Measurements from ENCODE around the gene CBY2. TPM values are rescaled to one million over a fixed set of nuclear protein-coding genes. Genes with fewer than 3 reads are reported as not detected.

CBY2 gene, protein sequence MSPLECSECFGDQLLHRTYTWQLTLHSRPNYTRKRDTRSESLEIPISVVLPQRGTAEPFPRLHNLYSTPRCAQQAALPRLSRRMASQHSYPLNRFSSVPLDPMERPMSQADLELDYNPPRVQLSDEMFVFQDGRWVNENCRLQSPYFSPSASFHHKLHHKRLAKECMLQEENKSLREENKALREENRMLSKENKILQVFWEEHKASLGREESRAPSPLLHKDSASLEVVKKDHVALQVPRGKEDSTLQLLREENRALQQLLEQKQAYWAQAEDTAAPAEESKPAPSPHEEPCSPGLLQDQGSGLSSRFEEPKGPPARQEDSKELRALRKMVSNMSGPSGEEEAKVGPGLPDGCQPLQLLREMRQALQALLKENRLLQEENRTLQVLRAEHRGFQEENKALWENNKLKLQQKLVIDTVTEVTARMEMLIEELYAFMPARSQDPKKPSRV
- total RNA-seq (2013; cell fraction: nucleolus; rRNA removed), result not detected in 2 replicates
- total RNA-seq (2014; rRNA removed) (not detected in 2 replicates), total RNA-seq (2014; rRNA removed; fragmentation: Illumina TruSeq; extraction: Trizol) (0.13 TPM in 1 of 2 replicates, not detected in the other), total RNA-seq (2021) (0.53 and 0.64 TPM in 2 replicates), polyA plus RNA-seq (2011; rRNA removed) (not detected in 2 replicates), polyA plus RNA-seq (2014; fragmentation: Illumina TruSeq; extraction: Trizol) (not detected in 2 replicates), polyA plus RNA-seq (2014; fragmentation: Nextera tagmentation; extraction: Ambion mirVana) (not detected), polyA plus RNA-seq (2014; rRNA removed) (not detected in 2 replicates), polyA plus RNA-seq (2016; fragmentation: Nextera tagmentation; extraction: Ambion mirVana) (under 1 TPM; 0.08 to 0.32 TPM), polyA minus RNA-seq (2011; rRNA and poly(A)+ RNA removed) (0.29 and 0.36 TPM in 2 replicates), Bru-seq, nascent RNA (percentile 46 among the genes with signal in this experiment), BruChase-seq, experiment 1, labeled RNA remaining after a 6-hour chase (percentile 18 among the genes with signal in this experiment), BruChase-seq, experiment 2, labeled RNA remaining after a 2-hour chase (percentile 30 among the genes with signal in this experiment)
- not detected for polyA plus RNA-seq (2011; ENCODE audit: low read depth)
- polyA plus RNA-seq (2011; cell fraction: cytosol; rRNA removed), result 0.12 TPM in 1 of 2 replicates, not detected in the other
- polyA plus RNA-seq (2011; cell fraction: nucleus; rRNA removed), result 0.07 TPM in 1 of 2 replicates, not detected in the other
- not detected in 2 replicates for polyA plus RNA-seq (2012)
- not detected in 2 replicates for polyA minus RNA-seq (2011; cell fraction: cytosol; rRNA and poly(A)+ RNA removed)
- 0.24 and 1.1 TPM in 2 replicates for polyA minus RNA-seq (2011; cell fraction: nucleus; rRNA and poly(A)+ RNA removed)
- long read RNA-seq, experiment 1, result 0 reads
- long read RNA-seq, experiment 2, result 0 reads

- Histone ChIP-seq H3K27ac (ENCODE audit: control insufficient read depth, insufficient read depth) (peak within 1 kb of the TSS; percentile 98), H3K4me2 (ENCODE audit: control insufficient read depth, insufficient read depth) (peak within 1 kb of the TSS; percentile 75), H3K9me3 (replicated peaks; ENCODE audit: control insufficient read depth, insufficient read depth, low read length) (peaks cover 3% of the 10 kb centered on the region; the same call in 1 of the 3 replicates), H4K20me1 (ENCODE audit: control insufficient read depth, insufficient read depth) (no peaks in the 10 kb centered on the region), H3K4me1 (ENCODE audit: control insufficient read depth, insufficient read depth, low read length) (peaks cover 46% of the 10 kb centered on the region), H3K4me3 (peak within 1 kb of the TSS; percentile 88), H3K36me3 (ENCODE audit: control insufficient read depth in 2 of 2, insufficient read depth in 2 of 2, low read length in 1 of 2) (no peaks in the 10 kb centered on the region), H3K9ac (ENCODE audit: control insufficient read depth, insufficient read depth, low read length) (peak within 1 kb of the TSS; percentile 96), H3K79me2 (ENCODE audit: control insufficient read depth, insufficient read depth, low read length) (peaks cover 48% of the 10 kb centered on the region), H3K27me3 (replicated peaks in 1 of 2; ENCODE audit: control insufficient read depth in 2 of 2, insufficient read depth in 2 of 2, low read length in 1 of 2) (no peaks in the 10 kb centered on the region), H2AFZ (ENCODE audit: control insufficient read depth, low read depth, low read length) (peak within 1 kb of the TSS; percentile 18; the same call in 1 of the 2 replicates)
- 40% methylated on average over 1 of the region's 1 CpG for WGBS (ENCODE audit: insufficient coverage, insufficient replicate concordance, low lambda C conversion rate, missing lambda C conversion rate)
- POLR2A ChIA-PET, result interaction anchor here (0.6 to 2.2 kb wide), 7 partner anchors 8 to 480 kb away, joined by 3 to 9 read pairs (median 6); partner anchors contain the start of gene LCP1
- no peak for DNase-seq (ENCODE audit: low read depth, low spot score)
- 0 out of 2 replicates have a peak, but pooled peaks have one; percentile 2 for TF ChIP-seq IKZF1 (conservative IDR thresholded peaks at IDR 0.05)
- TF ChIP-seq ZBTB11 (CRISPR knock-in tag; IDR thresholded peaks at IDR 0.05), result 0 out of 2 replicates have a peak, but pooled peaks have one; percentile 16
- peak; percentile 67 for TF ChIP-seq POLR2A (IDR thresholded peaks at IDR 0.05; ENCODE audit: low read depth, low read length)
- TF ChIP-seq RUNX3 (IDR thresholded peaks at IDR 0.05; ENCODE audit: low read length), result peak; percentile 30
- peak; percentile 1; the same call in 1 of the 2 replicates for TF ChIP-seq POLR2AphosphoS5 (IDR thresholded peaks at IDR 0.05; ENCODE audit: low read length)
- no peak for TF ChIP-seq NBN (IDR thresholded peaks at IDR 0.05)
- TF ChIP-seq SUZ12 (IDR thresholded peaks at IDR 0.05; ENCODE audit: unreplicated experiment), result no peak
- TF ChIP-seq GATAD2B (conservative IDR thresholded peaks at IDR 0.05; ENCODE audit: low read depth), result 0 out of 2 replicates have a peak, but pooled peaks have one; percentile 17
- intact Hi-C loops (cut with micrococcal nuclease; ENCODE audit: unreplicated experiment), result no loop called here
- BruUV-seq (replicated peaks), result TSS peak; percentile 94
- SMC1A ChIA-PET (ENCODE audit: uncharacterized antibody, unreplicated experiment), result interaction anchor here (0.6 to 6.3 kb wide), 11 partner anchors 9 to 481 kb away, joined by 3 to 44 read pairs (median 4); partner anchors contain the start of genes SLC25A30 and TPT1
- ATAC-seq, result peak; percentile 3
- in situ Hi-C loops (cut with MboI), result loop anchor here (10.0 kb wide), 1 partner anchor 473 kb away; no protein-coding TSS in a partner anchor
- CTCF ChIA-PET, result interaction anchor here (0.8 to 4.8 kb wide), 12 partner anchors 9 to 458 kb away, joined by 3 to 31 read pairs (median 4); partner anchors contain the start of gene TPT1
- RAD21 ChIA-PET (ENCODE audit: unreplicated experiment), result interaction anchor here (1.1 to 3.5 kb wide), 6 partner anchors 8 to 481 kb away, joined by 4 to 24 read pairs (median 6); partner anchors contain the start of gene LCP1
- no peak for FAIRE-seq
Observed at GRCh38 chr13:45702088-45702487, at the start of gene CBY2. Gene CBY2, plus strand, starts transcription at chr13:45702320. Its CDS starts 71 bp downstream, at chr13:45702391.

All from GM12878 (cell line).